Measurements from ENCODE around the gene HIGD1A.

- TF ChIP-seq CTCF (IDR thresholded peaks at IDR 0.05) = no peak
- no peak for TF ChIP-seq POLR2A (IDR thresholded peaks at IDR 0.05)
Measured at GRCh38 chr3:42819351-42819965, 15.2 kb upstream of the HIGD1A start.

All from lower leg skin (tissue), 3 donors.